Stomach smooth muscle (tissue), 2 donors: ENCODE data around the gene USP36.
"Not testable (repeated sequence)": the region's sequence is repeated elsewhere in the genome, so short reads cannot be mapped to it uniquely, and the experiment has no call there.

ENCODE experiments used
- H3K27ac ChIP-seq: one replicate; pipeline ENCODE4 v1.7.0; 2013; ENCODE audit warnings: mild to moderate bottlenecking, low read length, inconsistent platforms
- H3K27me3 ChIP-seq, 2 donors: one replicate each; pipeline ENCODE4 v1.7.0; 2013; ENCODE audit warnings: low read length in 2 of 2; ENCODE audit not compliant: insufficient read depth in 2 of 2, control insufficient read depth in 1 of 2
- H3K36me3 ChIP-seq, 2 donors: one replicate each; pipeline ENCODE4 v1.7.0; 2013; ENCODE audit warnings: low read length in 2 of 2; ENCODE audit not compliant: control insufficient read depth in 2 of 2, insufficient read depth in 2 of 2
- H3K4me1 ChIP-seq: one replicate; pipeline ENCODE4 v1.7.0; 2013; ENCODE audit warnings: low read length; ENCODE audit not compliant: control insufficient read depth, insufficient read depth
- H3K4me3 ChIP-seq, 2 donors: one replicate each; pipeline ENCODE4 v1.7.0; 2013; ENCODE audit warnings: low read length in 2 of 2
- H3K9ac ChIP-seq, 2 donors: one replicate each; pipeline ENCODE4 v1.7.0; 2013; ENCODE audit warnings: low read length in 2 of 2, mild to moderate bottlenecking in 1 of 2
- H3K9me3 ChIP-seq, 2 donors: one replicate each; pipeline ENCODE4 v1.7.0; 2013; ENCODE audit warnings: low read length in 2 of 2; ENCODE audit not compliant: control insufficient read depth in 2 of 2
- donor health status: healthy.
- donor health status: Pancreatic carcinoma.

Gene USP36

GRCh38 chr17:78868391-78868790, 27.8 kb upstream of the USP36 start:
- Histone ChIP-seq H3K9ac (no peak overlapping the region), H3K9me3 (no peaks in the 10 kb centered on the region), H3K4me1 (peaks cover 18% of the 10 kb centered on the region), H3K27me3 (no peaks in the 10 kb centered on the region), H3K27ac (no peak overlapping the region), H3K36me3 (peaks cover 17 to 22% of the 10 kb centered on the region in 2 donors), H3K4me3 (no peak overlapping the region)

GRCh38 chr17:78867046-78867445, 26.4 kb upstream of the USP36 start:
- not testable (repeated sequence) for H3K9me3 ChIP-seq, H3K27ac ChIP-seq, H3K4me3 ChIP-seq, H3K9ac ChIP-seq, H3K27me3 ChIP-seq
- Histone ChIP-seq H3K4me1 (peaks cover 25% of the 10 kb centered on the region), H3K36me3 (peaks cover 8 to 14% of the 10 kb centered on the region in 2 donors)

- Histone ChIP-seq H3K27me3 (no peaks in the 10 kb centered on the region), H3K9me3 (no peaks in the 10 kb centered on the region), H3K9ac (no peak overlapping the region), H3K36me3 (peaks cover 8 to 12% of the 10 kb centered on the region in 2 donors), H3K4me3 (peak overlapping the region in 1 of 2 donors; percentile 49), H3K4me1 (peaks cover 27% of the 10 kb centered on the region), H3K27ac (peak overlapping the region; percentile 46)
Measured at GRCh38 chr17:78865682-78866390, 25.2 kb upstream of the USP36 start.

GRCh38 chr17:78864117-78864516, 23.5 kb upstream of the USP36 start:
- Histone ChIP-seq H3K4me1 (peaks cover 27% of the 10 kb centered on the region), H3K9ac (no peak overlapping the region), H3K27ac (no peak overlapping the region), H3K27me3 (no peaks in the 10 kb centered on the region), H3K4me3 (no peak overlapping the region), H3K36me3 (peaks cover 11 to 14% of the 10 kb centered on the region in 2 donors), H3K9me3 (no peaks in the 10 kb centered on the region)

GRCh38 chr17:78862073-78863023, 21.7 kb upstream of the USP36 start:
- Histone ChIP-seq H3K9ac (peak overlapping the region; percentile 49 to 62), H3K4me1 (peaks cover 26% of the 10 kb centered on the region), H3K27me3 (no peaks in the 10 kb centered on the region), H3K36me3 (peaks cover 5 to 9% of the 10 kb centered on the region in 2 donors), H3K27ac (peak overlapping the region; percentile 74), H3K4me3 (peak overlapping the region in 1 of 2 donors; percentile 44), H3K9me3 (no peaks in the 10 kb centered on the region)

- peaks cover 15% of the 10 kb centered on the region for H3K4me1 ChIP-seq
- H3K36me3 ChIP-seq, result peaks cover 12 to 15% of the 10 kb centered on the region in 2 donors
- no peaks in the 10 kb centered on the region for H3K9me3 ChIP-seq
- no peak overlapping the region for H3K4me3 ChIP-seq
- no peak overlapping the region for H3K9ac ChIP-seq
- peak overlapping the region; percentile 74 for H3K27ac ChIP-seq
- no peaks in the 10 kb centered on the region for H3K27me3 ChIP-seq
Measured at GRCh38 chr17:78861229-78861628, 20.6 kb upstream of the USP36 start.

GRCh38 chr17:78859051-78859450, 18.4 kb upstream of the USP36 start:
- Histone ChIP-seq H3K9ac (no peak overlapping the region), H3K4me1 (peaks cover 10% of the 10 kb centered on the region), H3K36me3 (peaks cover 23 to 29% of the 10 kb centered on the region in 2 donors), H3K9me3 (no peaks in the 10 kb centered on the region), H3K4me3 (no peak overlapping the region), H3K27me3 (no peaks in the 10 kb centered on the region), H3K27ac (no peak overlapping the region)

- Histone ChIP-seq H3K36me3 (peaks cover 24 to 31% of the 10 kb centered on the region in 2 donors), H3K27me3 (no peaks in the 10 kb centered on the region), H3K4me1 (peaks cover 5% of the 10 kb centered on the region), H3K4me3 (no peak overlapping the region), H3K27ac (no peak overlapping the region), H3K9ac (no peak overlapping the region), H3K9me3 (no peaks in the 10 kb centered on the region)
Measured at GRCh38 chr17:78857266-78857665, 16.7 kb upstream of the USP36 start.

- no peaks in the 10 kb centered on the region for H3K27me3 ChIP-seq
- H3K36me3 ChIP-seq, result peaks cover 24 to 34% of the 10 kb centered on the region in 2 donors
- no peak overlapping the region for H3K4me3 ChIP-seq
- H3K27ac ChIP-seq, result no peak overlapping the region
- peaks cover 2% of the 10 kb centered on the region for H3K4me1 ChIP-seq
- H3K9me3 ChIP-seq, result no peaks in the 10 kb centered on the region
- no peak overlapping the region for H3K9ac ChIP-seq
Measured at GRCh38 chr17:78855561-78856165, 15.0 kb upstream of the USP36 start.

- H3K27me3 ChIP-seq, result no peaks in the 10 kb centered on the region
- H3K4me3 ChIP-seq, result no peak overlapping the region
- peaks cover 21 to 29% of the 10 kb centered on the region in 2 donors for H3K36me3 ChIP-seq
- no peak overlapping the region for H3K27ac ChIP-seq
- no peaks in the 10 kb centered on the region for H3K9me3 ChIP-seq
- no peak overlapping the region for H3K9ac ChIP-seq
- H3K4me1 ChIP-seq, result peaks cover 2% of the 10 kb centered on the region
Measured at GRCh38 chr17:78854508-78854907, 13.9 kb upstream of the USP36 start.
